Measurements from ENCODE around the gene NAA50.

DNA sequence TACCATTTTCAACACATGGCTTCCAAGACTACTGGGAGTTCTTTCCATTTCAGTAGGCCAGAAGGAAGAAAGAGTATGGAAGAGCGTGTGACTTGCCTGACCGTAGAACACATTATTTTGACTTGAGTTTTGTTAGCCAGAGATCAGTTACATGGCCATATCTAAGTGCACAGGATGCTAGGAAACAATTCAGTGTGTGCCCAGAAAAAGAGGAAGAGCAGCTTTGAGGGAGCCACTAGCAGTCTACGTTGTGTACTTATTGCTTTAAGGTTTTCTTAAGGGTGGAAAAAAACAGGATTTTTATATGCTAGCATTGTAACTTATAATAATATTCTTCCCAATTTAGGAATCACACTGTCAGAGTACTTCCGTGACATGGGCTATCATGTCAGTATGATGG, 48.5 kb upstream of the NAA50 start:
- TF ChIP-seq, protein P1, sequence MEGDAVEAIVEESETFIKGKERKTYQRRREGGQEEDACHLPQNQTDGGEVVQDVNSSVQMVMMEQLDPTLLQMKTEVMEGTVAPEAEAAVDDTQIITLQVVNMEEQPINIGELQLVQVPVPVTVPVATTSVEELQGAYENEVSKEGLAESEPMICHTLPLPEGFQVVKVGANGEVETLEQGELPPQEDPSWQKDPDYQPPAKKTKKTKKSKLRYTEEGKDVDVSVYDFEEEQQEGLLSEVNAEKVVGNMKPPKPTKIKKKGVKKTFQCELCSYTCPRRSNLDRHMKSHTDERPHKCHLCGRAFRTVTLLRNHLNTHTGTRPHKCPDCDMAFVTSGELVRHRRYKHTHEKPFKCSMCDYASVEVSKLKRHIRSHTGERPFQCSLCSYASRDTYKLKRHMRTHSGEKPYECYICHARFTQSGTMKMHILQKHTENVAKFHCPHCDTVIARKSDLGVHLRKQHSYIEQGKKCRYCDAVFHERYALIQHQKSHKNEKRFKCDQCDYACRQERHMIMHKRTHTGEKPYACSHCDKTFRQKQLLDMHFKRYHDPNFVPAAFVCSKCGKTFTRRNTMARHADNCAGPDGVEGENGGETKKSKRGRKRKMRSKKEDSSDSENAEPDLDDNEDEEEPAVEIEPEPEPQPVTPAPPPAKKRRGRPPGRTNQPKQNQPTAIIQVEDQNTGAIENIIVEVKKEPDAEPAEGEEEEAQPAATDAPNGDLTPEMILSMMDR (IDR thresholded peaks at IDR 0.05) = no peak
- TF ChIP-seq POLR2A (IDR thresholded peaks at IDR 0.05) = no peak
